Measurements from ENCODE around the gene C1orf232. TPM values are rescaled to one million over a fixed set of nuclear protein-coding genes. Genes with fewer than 3 reads are reported as not detected.

The C1orf232 gene
- total RNA-seq, 2 experiments from 2014 or later = not detected

DNA sequence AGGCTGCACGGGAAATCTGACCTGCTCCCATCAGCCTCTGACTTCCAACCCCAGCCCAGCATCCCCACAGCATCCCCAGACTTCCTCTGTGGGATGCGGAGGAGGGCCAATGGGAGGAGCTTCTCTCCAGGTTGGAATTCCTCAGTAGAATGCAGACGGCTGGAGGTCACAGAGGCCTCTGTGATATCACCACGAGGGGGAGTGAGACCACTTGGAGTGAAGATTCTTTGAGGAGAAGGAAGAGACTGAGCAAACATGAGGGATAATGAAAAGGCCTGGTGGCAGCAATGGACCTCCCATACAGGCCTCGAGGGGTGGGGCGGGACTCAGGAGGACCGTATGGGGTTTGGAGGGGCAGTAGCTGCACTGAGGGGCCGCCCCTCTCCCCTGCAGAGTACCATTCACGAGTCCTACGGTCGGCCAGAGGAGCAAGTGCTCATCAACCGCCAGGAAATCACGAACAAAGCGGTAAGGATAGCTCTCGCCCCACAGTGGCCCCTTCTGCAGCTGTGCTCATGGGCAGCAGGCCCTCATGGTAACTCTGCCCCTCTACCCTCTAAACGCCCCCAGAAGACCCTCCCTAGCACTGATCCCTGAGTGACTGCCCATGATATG, 21.7 kb upstream of the C1orf232 start, which contains the start of gene CATSPER4:
Gene CATSPER4, plus strand, starts transcription at position 230 of the 615 bp plus-strand sequence. Its CDS starts 26 bp downstream, at position 256.
- no peaks in the 10 kb centered on the region for H3K27me3 Mint-ChIP-seq (ENCODE audit: low read depth)
- CTCF ChIA-PET = interaction anchor here (0.6 to 2.6 kb wide), 3 partner anchors 26 to 173 kb away, joined by 3 to 10 read pairs (median 3); partner anchors contain the start of gene CEP85
- no peaks in the 10 kb centered on the region for H3K9me3 Mint-ChIP-seq
- no peak within 1 kb of the TSS for H3K27ac Mint-ChIP-seq
- DNase-seq = no peak
- no peaks in the 10 kb centered on the region for H3K36me3 Mint-ChIP-seq (ENCODE audit: low read depth)
- H3K4me3 Mint-ChIP-seq = no peak within 1 kb of the TSS
- H3K4me1 Mint-ChIP-seq (ENCODE audit: low read depth) = peaks cover 13% of the 10 kb centered on the region
- intact Hi-C loops (cut with micrococcal nuclease) = loop anchor here (1.0 kb wide), 1 partner anchor 44 kb away; the partner anchor contains the start of gene CEP85

DNA sequence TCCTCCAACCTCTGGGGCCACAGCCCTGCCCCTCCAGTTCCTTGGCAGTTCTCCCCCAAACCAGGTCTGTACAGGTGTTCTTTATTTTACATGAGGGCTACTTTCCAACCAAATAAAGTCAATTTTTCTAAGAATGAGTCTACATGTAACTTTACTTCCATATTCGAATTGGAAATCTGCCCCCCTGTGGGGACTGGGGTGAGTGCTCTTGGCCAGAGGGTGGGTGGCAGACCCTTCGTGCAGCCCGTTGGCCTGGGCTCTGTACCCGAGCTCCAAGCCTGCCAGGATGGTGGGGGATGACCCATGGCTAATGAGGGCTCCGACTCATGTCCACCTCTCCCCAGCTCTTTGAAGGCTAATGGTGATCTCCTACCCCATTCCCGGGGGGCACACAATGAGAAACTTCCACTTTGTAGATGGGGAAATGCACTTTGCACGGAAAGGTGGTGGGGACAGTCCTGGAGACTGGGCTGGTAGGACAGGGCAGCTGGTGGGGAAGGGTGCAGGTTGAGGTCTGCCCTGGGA, 21.1 kb upstream of the C1orf232 start:
- DNase-seq = no peak
- intact Hi-C loops (cut with micrococcal nuclease) = loop anchor here (1.0 kb wide), 1 partner anchor 44 kb away; the partner anchor contains the start of gene CEP85
- CTCF ChIA-PET = interaction anchor here (0.5 to 2.6 kb wide), 5 partner anchors 44 to 230 kb away, joined by 3 to 10 read pairs (median 3); partner anchors contain the start of gene CEP85
- H3K27ac Mint-ChIP-seq = no peak overlapping the region
- H3K9me3 Mint-ChIP-seq = no peaks in the 10 kb centered on the region
- no peak overlapping the region for H3K4me3 Mint-ChIP-seq
- no peaks in the 10 kb centered on the region for H3K27me3 Mint-ChIP-seq (ENCODE audit: low read depth)
- H3K36me3 Mint-ChIP-seq (ENCODE audit: low read depth) = no peaks in the 10 kb centered on the region
- peaks cover 13% of the 10 kb centered on the region for H3K4me1 Mint-ChIP-seq (ENCODE audit: low read depth)

DNA sequence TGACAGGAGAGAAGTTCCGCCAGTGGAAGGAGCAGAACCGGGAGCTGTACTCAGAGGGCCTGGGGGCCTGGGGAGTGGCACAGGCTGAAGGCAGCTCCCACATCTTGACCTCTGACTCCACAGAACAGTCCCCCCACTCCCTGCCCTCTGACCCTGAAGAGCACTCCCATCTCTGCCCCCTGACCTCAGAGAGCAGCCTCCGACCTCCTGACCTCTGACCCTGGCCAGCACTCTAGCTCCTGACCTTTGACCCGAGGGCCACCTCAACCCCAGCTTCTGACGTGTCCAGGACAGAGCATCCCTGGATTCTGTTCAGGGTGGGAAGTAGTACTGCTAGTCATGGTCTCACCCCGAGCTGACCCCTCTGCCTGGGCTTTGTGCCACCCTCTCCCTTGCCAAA, 20.6 kb upstream of the C1orf232 start:
- intact Hi-C loops (cut with micrococcal nuclease) = no loop called here
- DNase-seq = no peak
- Mint-ChIP-seq H3K27ac (no peak overlapping the region), H3K9me3 (no peaks in the 10 kb centered on the region), H3K4me3 (no peak overlapping the region), H3K36me3 (ENCODE audit: low read depth) (no peaks in the 10 kb centered on the region), H3K4me1 (ENCODE audit: low read depth) (peaks cover 13% of the 10 kb centered on the region), H3K27me3 (ENCODE audit: low read depth) (no peaks in the 10 kb centered on the region)
- CTCF ChIA-PET = interaction anchor here (0.5 to 2.6 kb wide), 6 partner anchors 45 to 281 kb away, joined by 3 to 10 read pairs (median 3); partner anchors contain the start of gene CEP85

DNA sequence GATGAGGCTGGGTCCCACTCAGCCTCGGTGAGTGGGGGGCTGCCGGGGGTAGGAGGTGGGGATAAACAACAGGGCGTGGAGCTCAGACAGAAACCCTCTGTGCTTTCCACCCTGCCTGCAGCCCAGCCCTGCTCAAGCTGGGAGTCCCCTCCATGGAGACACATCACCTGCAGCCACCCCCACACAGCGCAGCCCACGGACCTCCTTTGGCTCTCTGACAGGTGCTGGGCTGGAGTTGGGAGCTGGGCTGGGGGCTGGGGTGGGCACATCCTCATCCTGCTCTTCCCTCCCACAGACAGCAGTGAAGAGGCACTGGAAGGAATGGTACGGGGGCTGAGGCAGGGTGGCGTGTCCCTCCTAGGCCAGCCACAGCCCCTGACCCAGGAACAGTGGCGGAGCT, 19.7 kb upstream of the C1orf232 start:
- no peaks in the 10 kb centered on the region for H3K27me3 Mint-ChIP-seq (ENCODE audit: low read depth)
- no peak overlapping the region for H3K4me3 Mint-ChIP-seq
- no peaks in the 10 kb centered on the region for H3K9me3 Mint-ChIP-seq
- CTCF ChIA-PET = interaction anchor here (0.5 to 2.6 kb wide), 3 partner anchors 46 to 229 kb away, joined by 3 to 10 read pairs (median 5); partner anchors contain the start of gene CEP85
- intact Hi-C loops (cut with micrococcal nuclease) = no loop called here
- H3K36me3 Mint-ChIP-seq (ENCODE audit: low read depth) = no peaks in the 10 kb centered on the region
- peaks cover 8% of the 10 kb centered on the region for H3K4me1 Mint-ChIP-seq (ENCODE audit: low read depth)
- no peak for DNase-seq
- no peak overlapping the region for H3K27ac Mint-ChIP-seq

DNA sequence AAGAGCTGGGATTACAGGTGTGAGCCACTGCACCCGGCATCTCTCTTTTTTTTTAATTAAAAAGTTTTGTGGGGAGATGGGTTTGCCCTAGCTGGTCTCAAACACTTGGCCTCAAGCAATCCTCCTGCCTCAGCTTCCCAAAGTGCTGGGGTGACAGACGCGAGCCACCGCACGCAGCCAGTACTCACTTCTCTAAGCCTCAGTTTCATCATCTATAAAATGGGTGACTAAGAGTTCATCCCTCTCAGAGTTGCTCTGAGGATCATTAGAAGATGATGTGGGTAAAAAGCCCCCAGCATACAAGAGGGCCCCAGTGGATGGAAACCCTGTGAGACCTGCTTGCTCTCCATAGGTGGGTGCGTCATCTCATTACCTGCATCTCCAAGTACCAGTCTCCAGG, 19.1 kb upstream of the C1orf232 start:
- CTCF ChIA-PET = interaction anchor here (1.9 kb wide), 1 partner anchor 229 kb away, joined by 5 read pairs; no protein-coding TSS in a partner anchor
- Mint-ChIP-seq H3K27me3 (ENCODE audit: low read depth) (no peaks in the 10 kb centered on the region), H3K27ac (no peak overlapping the region), H3K4me3 (no peak overlapping the region), H3K36me3 (ENCODE audit: low read depth) (no peaks in the 10 kb centered on the region), H3K4me1 (ENCODE audit: low read depth) (peaks cover 7% of the 10 kb centered on the region), H3K9me3 (no peaks in the 10 kb centered on the region)
- intact Hi-C loops (cut with micrococcal nuclease) = no loop called here
- DNase-seq = no peak

DNA sequence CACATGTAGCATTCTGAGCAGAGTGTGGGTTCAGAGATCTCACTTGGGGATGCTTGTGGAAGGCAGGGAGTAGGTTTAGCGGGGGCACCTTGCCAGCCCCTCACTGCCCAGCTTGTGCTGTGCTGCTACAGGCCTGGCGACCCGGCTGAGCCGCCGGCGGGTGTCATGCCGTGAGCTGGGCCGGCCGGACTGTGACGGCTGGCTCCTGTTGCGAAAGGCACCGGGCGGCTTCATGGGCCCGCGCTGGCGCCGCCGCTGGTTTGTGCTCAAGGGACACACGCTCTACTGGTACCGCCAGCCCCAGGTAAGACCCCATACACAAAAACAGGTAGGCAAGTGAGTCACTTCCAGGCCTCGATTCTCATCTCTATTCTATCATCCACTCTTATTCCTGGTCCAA, 16.1 kb upstream of the C1orf232 start:
- CTCF ChIA-PET = no interaction called here

DNA sequence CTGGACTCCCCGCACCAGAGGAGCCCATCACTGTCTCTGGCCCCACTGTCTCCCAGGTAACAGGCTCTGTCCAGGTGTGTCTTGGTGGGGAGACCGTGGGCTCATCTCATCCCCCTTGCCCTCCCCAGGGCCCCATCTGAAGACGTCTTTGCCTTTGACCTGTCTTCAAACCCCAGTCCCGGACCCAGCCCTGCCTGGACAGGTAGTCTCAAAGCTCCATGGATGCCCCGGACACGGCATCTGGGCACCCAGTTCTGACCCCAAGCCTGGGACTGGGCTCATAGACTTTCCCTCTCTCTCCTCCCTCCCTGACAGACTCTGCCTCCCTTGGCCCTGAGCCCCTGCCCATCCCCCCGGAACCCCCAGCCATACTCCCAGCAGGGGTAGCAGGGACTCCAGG, 15.3 kb upstream of the C1orf232 start:
- Mint-ChIP-seq H3K4me3 (no peak overlapping the region), H3K36me3 (ENCODE audit: low read depth) (no peaks in the 10 kb centered on the region), H3K4me1 (ENCODE audit: low read depth) (peaks cover 3% of the 10 kb centered on the region), H3K9me3 (no peaks in the 10 kb centered on the region), H3K27me3 (ENCODE audit: low read depth) (no peaks in the 10 kb centered on the region), H3K27ac (no peak overlapping the region)
- no peak for DNase-seq
- CTCF ChIA-PET = no interaction called here
- intact Hi-C loops (cut with micrococcal nuclease) = no loop called here

More for the DNA sequence above, 16.1 kb upstream of the C1orf232 start:
- H3K9me3 Mint-ChIP-seq = no peaks in the 10 kb centered on the region
- no peaks in the 10 kb centered on the region for H3K36me3 Mint-ChIP-seq (ENCODE audit: low read depth)
- H3K27ac Mint-ChIP-seq = no peak overlapping the region
- no peak for DNase-seq
- no peak overlapping the region for H3K4me3 Mint-ChIP-seq
- intact Hi-C loops (cut with micrococcal nuclease) = no loop called here
- peaks cover 3% of the 10 kb centered on the region for H3K4me1 Mint-ChIP-seq (ENCODE audit: low read depth)
- no peaks in the 10 kb centered on the region for H3K27me3 Mint-ChIP-seq (ENCODE audit: low read depth)

DNA sequence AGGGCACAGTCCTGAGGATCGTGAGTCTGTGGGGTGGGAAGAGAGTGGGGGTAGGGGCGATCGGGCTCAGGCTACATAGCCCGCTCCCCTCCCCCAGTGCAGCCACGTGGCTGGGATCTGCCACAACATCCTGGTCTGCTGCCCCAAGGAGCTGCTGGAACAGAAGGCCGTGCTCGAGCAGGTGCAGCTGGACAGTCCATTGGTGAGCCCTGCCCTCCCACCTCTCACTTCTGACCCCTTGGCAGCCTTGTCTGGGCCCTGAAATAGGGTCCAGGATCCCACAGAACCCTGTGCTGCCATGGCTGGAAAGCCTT, 13.6 kb upstream of the C1orf232 start:
- Mint-ChIP-seq H3K4me1 (ENCODE audit: low read depth) (peaks cover 3% of the 10 kb centered on the region), H3K9me3 (no peaks in the 10 kb centered on the region), H3K27ac (no peak overlapping the region), H3K36me3 (ENCODE audit: low read depth) (no peaks in the 10 kb centered on the region), H3K27me3 (ENCODE audit: low read depth) (no peaks in the 10 kb centered on the region), H3K4me3 (no peak overlapping the region)
- intact Hi-C loops (cut with micrococcal nuclease) = no loop called here
- CTCF ChIA-PET = interaction anchor here (1.2 kb wide), 1 partner anchor 52 kb away, joined by 4 read pairs; the partner anchor contains the start of gene CEP85
- no peak for DNase-seq

DNA sequence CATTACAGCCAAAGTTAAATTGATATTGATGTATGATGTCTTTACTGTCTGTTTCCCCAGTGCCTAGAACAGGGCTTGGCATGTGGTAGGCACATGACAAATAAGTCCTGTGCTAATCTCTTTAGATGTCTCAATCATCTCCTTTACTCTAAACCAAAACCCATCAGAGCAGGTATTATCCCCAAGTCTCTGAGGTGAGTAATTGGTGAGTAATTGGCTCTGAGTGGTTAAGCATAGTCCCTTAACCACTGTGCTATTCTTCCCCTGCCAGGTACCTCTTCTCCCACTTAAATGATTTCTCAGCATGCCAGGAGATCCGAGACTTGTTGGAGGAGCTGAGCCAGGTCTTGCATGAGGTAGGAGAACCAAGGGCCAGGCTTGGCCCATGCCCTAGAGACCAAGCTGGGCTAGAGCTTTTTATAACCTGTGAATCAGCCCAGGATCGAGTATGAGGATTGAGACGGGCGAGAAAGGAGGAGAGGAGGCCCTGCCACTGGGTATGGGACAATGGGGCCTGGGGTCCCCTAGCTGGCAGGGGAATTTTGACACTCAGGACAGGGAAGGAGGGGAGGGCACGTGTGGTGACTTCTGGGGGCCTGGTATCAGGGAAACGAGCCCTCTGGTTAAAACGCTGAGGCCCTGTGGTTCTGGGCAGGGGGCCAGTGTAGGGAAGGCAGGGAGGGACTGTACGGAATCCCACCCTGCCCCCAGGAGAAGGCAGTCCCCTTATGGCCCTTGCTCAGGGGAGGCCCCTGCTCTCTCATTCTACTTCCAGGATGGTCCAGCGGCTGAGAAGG, 13.0 kb upstream of the C1orf232 start:
- Mint-ChIP-seq H3K4me1 (ENCODE audit: low read depth) (peaks cover 3% of the 10 kb centered on the region), H3K27ac (no peak overlapping the region), H3K9me3 (no peaks in the 10 kb centered on the region), H3K27me3 (ENCODE audit: low read depth) (no peaks in the 10 kb centered on the region), H3K36me3 (ENCODE audit: low read depth) (no peaks in the 10 kb centered on the region), H3K4me3 (no peak overlapping the region)
- CTCF ChIA-PET = interaction anchor here (1.2 kb wide), 1 partner anchor 52 kb away, joined by 4 read pairs; the partner anchor contains the start of gene CEP85
- intact Hi-C loops (cut with micrococcal nuclease) = no loop called here
- no peak for DNase-seq

DNA sequence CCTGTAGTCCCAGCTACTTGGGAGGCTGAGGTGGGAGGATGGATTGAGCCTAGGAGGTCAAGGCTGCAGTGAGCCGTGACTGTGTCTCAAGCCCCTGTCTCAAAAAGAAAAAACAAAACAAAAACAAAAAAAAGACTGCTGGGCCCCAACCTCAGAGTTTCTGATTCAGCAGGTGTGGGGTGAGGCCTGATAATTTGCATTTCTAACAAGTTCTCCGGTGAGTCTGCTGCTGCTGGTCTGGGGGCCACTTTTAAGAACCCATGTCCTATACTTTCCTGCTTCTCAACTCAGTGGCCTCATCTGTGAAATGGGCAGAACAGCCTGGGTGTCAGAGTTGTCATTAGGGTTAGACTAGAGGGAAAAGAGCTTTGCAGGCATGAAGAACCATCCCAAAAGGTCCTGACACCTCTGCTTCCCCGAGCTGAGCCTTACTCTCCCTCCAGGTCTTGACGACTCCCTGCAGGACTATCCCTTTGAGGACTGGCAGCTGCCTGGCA, 11.3 kb upstream of the C1orf232 start:
- Mint-ChIP-seq H3K9me3 (no peaks in the 10 kb centered on the region), H3K4me3 (no peak overlapping the region), H3K4me1 (ENCODE audit: low read depth) (peaks cover 3% of the 10 kb centered on the region), H3K27ac (no peak overlapping the region), H3K27me3 (ENCODE audit: low read depth) (no peaks in the 10 kb centered on the region), H3K36me3 (ENCODE audit: low read depth) (no peaks in the 10 kb centered on the region)
- intact Hi-C loops (cut with micrococcal nuclease) = no loop called here
- DNase-seq = no peak
- CTCF ChIA-PET = interaction anchor here (0.6 to 1.3 kb wide), 4 partner anchors 10 to 719 kb away, joined by 3 to 4 read pairs (median 4); no protein-coding TSS in a partner anchor

DNA sequence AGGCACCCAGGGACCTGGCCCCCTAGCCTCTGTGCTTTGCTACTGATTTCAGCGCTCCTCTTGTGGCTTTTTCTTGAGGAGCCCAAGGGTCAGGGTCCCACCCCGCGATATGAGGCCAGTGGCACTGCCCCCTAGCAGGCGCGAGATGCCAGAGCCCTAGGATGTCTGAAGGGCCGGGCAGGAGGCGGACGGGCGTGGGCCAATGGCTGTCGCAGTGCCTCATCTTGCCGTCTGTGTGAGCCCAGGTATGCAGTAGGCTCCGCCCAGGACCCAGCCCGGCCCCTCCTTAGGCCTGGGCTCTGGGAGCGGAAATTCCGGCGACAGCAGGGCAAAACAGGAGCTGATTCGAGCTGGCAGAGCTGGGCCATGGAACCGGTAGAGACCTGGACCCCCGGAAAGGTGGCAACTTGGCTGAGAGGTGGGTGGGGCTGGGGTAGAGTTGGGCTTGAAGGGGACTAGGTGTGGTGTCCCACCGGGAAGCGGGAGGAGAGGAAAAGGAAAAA, 8.5 kb upstream of the C1orf232 start, which contains the start of gene CNKSR1:
Gene CNKSR1, plus strand, starts transcription at position 310 of the 503 bp plus-strand sequence. Its CDS starts 57 bp downstream, at position 367.
- intact Hi-C loops (cut with micrococcal nuclease) = no loop called here
- no peak for DNase-seq
- Mint-ChIP-seq H3K4me1 (ENCODE audit: low read depth) (peaks cover 3% of the 10 kb centered on the region), H3K9me3 (no peaks in the 10 kb centered on the region), H3K27ac (no peak within 1 kb of the TSS), H3K4me3 (peak within 1 kb of the TSS; percentile 58), H3K27me3 (ENCODE audit: low read depth) (no peaks in the 10 kb centered on the region), H3K36me3 (ENCODE audit: low read depth) (no peaks in the 10 kb centered on the region)
- CTCF ChIA-PET = interaction anchor here (0.6 to 1.5 kb wide), 3 partner anchors 32 to 244 kb away, joined by 3 to 5 read pairs (median 5); partner anchors contain the start of gene CEP85

DNA sequence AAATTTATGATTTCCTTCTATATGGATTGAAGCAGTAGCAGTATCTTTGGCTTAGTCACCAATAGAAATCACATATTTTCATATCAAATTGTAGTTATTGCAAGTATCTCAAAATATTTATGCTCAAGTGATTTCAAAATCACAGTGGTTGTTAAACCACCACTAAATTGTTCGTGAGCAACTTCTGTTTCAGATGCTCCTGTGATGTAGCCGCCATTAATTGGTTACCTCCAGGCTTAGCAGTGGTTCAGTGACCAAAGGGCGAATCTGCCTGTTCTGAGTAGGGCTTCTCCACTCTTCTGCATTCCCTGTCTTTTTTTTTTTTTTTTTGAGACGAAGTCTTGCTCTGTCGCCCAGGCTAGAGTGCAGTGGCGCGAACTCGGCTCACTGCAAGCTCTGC, 6.6 kb upstream of the C1orf232 start:
- no peak for DNase-seq
- H3K27me3 Mint-ChIP-seq (ENCODE audit: low read depth) = no peaks in the 10 kb centered on the region
- no peaks in the 10 kb centered on the region for H3K9me3 Mint-ChIP-seq
- CTCF ChIA-PET = interaction anchor here (1.5 kb wide), 1 partner anchor 12 kb away, joined by 3 read pairs; no protein-coding TSS in a partner anchor
- H3K27ac Mint-ChIP-seq = no peak overlapping the region
- no peak overlapping the region for H3K4me3 Mint-ChIP-seq
- H3K4me1 Mint-ChIP-seq (ENCODE audit: low read depth) = peaks cover 8% of the 10 kb centered on the region
- H3K36me3 Mint-ChIP-seq (ENCODE audit: low read depth) = peaks cover 5% of the 10 kb centered on the region
- intact Hi-C loops (cut with micrococcal nuclease) = no loop called here
